GM19239 (cell line): ENCODE data around the gene CDCA7.
A peak's percentile ranks its signal among the peaks of the same experiment; 100 is the strongest.
"Not testable (repeated sequence)": the region's sequence is repeated elsewhere in the genome, so short reads cannot be mapped to it uniquely, and the experiment has no call there.

Experiments used
- DNase-seq: peaks from one replicate; pipeline ENCODE4 v3.0.0; 2011; ENCODE audit warnings: low spot score; ENCODE audit not compliant: insufficient read length
- FAIRE-seq: peaks from 2 replicates; lab custom pipeline; 2011; peaks lifted over from hg19 to GRCh38; lab: Jason Lieb, UNC

The CDCA7 gene

DNA sequence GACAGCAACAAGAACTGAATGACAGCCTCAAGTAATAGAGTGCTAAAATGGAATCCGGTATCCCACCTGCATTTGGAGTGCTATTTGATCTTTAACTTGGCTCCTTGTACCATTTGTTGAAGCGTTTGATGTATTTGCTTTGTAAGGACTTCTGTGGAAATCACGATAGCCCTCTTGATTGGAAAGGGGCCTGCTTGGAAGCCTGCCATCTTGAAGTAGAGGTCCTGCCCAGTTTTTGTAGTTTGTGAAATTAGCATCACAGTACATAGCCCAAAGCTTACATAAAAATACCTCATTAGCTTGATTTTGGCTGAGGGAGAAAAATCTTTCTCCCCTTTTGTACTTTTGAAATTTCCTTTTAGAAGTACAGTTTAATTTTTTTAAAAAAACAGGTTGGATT, 2.7 kb downstream of the CDCA7 start:
- FAIRE-seq = no peak

DNA sequence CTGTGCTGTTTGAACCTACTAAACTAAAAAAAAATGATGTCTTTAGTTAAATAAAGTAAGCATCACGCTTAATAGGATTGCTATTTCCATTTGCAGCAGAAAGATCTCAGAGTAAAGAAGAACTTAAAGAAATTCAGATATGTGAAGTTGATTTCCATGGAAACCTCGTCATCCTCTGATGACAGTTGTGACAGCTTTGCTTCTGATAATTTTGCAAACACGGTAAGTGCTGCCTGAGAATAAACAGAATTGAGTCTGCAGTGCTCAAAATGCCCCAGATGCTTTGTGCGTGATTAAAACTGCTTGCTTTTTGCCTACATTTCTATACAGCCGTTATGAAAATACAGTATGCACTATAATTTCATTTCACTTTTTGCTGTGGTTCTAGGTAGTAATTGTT, 3.9 kb downstream of the CDCA7 start:
- DNase-seq = no peak
- no peak for FAIRE-seq

More for the DNA sequence above, 2.7 kb downstream of the CDCA7 start:
- DNase-seq = no peak

DNA sequence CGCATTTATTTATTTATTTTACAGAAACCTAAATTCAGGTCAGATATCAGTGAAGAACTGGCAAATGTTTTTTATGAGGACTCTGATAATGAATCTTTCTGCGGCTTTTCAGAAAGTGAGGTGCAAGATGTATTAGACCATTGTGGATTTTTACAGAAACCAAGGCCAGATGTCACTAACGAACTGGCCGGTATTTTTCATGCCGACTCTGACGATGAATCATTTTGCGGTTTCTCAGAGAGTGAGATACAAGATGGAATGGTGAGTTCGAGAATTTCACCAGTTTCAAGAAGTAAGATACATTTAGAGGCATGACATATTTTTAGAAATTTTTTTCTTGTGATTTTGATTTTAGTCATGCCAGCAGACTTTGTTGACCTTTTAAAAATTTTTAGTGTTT, 4.6 kb downstream of the CDCA7 start:
- FAIRE-seq (peak; percentile 4), DNase-seq (peak; percentile 22)

DNA sequence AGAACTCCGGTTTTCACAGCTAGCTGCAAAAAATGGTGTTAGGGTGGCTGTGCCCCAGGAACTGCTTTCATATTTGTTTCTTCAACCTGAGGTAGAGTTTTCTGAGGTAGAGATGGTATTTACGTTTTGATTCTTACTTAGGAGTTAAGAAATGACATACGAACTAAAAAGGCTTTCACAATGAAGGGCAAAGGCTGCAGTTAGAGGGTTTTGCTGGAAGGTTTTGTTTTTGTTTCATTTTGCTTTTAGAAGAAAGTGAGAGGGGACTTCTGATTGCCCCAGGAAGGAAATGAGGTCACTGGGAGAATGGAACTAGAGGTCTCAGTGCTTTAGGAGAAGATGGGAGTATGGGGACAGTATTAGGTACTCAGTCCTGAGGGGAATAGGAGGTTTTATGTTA, 15.5 kb downstream of the CDCA7 start:
- no peak for DNase-seq
- peak; percentile 28 for FAIRE-seq

DNA sequence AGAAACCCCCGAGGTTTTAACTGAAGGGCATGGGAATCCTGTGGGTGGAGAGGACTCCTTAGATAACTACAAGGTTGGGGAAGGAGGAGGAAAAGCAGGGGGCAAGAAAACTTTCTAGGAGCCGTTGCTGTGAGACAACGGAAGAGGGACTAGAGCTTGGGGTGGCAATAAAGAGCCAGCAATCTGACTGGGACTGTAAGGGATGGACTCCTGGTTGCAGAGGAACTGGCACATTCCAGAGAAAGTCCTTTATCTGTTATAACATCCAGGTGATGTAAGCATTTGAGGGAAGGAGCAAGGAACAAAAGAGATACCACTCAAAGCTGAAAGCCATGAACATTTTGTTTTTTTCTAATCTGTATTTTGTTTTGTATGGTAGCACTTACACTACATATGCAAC, 16.4 kb downstream of the CDCA7 start:
- FAIRE-seq (peak; percentile 63), DNase-seq (no peak)

DNA sequence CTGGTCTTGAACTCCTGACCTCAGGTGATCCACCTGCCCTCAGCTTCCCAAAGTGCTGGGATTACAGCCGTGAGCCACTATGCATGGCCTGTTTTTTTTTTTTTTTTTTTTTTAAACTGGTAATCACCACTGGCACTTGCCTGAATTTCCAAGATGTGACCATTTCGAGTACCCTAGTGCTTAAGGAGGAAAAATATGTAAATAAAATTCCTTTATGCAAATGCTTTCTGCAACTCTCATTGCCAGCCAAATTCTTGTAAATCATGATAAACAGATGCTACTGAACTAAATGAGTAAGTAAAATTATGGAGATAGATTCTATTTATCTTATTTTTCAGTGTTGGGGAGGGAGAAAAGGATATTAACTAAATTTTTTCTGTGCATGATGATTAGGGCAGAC, 18.6 kb downstream of the CDCA7 start:
- no peak for FAIRE-seq

DNA sequence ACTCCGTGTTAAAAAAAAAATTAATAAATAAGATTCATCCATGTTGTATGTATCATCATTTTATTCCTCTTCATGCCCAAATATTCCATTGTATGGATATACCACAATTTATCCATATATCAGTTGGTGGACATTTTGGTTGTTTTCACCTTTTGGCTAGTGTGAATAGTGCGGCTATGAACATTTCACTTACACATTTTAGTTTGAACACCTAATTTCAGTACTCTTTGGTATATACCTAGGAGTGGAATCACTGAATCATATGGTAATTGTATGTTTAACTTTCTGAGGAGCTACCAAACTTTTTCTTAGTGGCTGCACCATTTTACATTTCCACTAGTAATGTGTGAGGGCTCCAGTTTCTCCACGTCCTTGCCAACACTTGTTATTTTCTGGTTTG, 20.0 kb downstream of the CDCA7 start:
- DNase-seq (no peak), FAIRE-seq (no peak)

More for the DNA sequence above, 18.6 kb downstream of the CDCA7 start:
- DNase-seq = no peak

DNA sequence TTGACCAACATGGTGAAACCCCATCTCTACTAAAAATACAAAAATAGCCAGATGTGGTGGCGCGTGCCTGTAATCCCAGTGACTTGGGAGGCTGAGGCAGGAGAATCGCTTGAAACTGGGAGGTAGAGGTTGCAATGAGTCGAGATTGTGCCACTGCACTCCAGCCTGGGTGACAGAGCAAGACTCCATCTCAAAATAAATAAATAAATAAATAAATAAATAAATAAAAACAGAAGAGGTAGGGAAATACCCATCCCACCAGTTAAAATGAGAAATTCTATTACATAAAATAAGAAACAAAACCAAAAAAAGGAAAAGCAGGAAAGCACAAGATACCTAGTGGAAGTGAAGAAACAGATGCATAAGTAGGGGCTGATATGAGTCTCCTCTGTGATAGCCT, 30.9 kb downstream of the CDCA7 start:
- not testable (repeated sequence) for DNase-seq, FAIRE-seq

DNA sequence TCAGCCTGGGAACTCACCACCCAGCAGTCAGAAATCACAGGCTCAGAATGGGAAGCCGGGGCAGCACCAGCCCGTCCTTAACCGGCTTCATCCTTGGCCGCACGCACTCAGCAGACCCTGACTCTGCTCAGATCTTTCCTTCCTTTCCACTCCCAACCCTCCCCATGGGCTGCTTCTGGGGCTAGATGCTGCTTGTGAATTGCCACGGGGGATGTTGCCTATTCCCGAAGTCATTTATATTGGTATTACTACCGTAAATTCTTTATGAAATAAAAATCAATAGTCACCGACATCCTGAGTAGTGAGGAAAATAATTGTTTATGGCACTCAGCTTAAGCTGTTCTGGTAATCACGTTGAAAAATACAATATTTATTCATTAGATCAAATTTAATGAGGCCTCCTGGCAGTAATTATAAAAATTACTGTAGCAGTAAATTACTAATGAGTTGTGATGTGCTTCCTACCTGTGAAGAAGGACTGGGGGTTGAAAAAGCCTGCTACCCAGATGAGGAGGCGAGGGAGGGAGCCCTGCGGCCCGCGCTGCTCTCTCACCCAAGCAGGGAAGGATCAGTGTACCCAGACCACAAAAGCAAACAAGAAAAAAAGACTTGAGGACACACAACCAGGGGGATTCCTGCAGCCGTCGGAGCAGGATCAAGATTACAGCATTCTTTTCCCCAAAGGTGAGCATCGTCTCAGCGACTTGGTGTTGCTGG, 31.5 kb downstream of the CDCA7 start:
- DNase-seq (no peak), FAIRE-seq (no peak)

DNA sequence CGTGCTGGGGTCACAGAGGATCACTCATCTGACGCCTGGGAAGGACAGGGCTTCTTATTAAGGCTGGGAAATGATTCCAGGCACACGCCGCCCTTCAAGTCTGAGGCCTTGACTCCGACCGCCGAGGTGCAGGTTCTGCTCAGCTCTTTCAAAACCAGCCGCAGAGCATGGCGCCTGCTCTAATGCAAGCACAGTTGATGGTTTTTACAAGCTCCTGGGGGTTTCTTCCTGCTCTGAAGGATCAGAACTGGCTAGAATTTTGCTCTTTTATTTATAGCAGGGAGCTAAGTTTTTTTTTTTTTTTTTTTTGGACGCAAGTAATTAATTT, 32.0 kb downstream of the CDCA7 start:
- DNase-seq (no peak), FAIRE-seq (no peak)

DNA sequence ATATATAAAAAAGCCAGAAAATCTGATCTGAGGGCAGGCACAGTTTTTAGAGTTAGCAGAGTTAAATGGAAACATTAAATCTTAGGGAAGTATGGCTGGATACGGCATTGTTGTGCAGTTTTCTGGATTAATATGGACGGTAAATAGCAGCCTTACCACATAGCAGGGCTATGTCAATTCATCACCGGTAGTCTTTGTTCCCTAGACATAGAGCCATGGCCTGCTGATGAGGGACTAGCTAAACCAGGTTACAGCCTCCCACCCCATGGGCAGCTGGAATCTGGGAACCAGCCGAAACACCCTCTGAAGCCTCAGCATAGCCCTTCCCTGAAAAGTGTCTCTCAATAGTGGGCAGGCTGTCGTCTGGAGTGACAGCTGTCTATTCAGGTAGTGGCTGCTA, 32.4 kb downstream of the CDCA7 start:
- FAIRE-seq = no peak
- no peak for DNase-seq

DNA sequence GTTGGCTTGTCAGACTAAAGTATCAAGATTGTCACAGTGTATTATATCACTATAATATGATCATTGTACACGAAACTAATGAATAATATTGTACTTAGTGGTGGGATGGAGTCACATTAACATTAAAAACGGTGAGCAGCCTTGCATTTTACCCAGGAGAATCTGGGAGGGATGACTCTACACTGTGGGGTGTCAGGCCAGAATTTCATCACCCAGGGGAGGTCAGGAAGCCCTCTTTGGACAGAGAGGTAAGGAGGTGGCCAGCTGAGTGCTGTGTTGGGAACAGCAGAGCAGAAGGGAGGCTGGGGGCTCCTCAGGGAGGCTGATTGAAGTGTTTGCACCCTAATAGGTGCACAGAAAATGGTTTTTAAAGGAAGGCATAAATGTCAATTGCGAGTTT, 33.0 kb downstream of the CDCA7 start:
- no peak for DNase-seq
- FAIRE-seq = no peak

DNA sequence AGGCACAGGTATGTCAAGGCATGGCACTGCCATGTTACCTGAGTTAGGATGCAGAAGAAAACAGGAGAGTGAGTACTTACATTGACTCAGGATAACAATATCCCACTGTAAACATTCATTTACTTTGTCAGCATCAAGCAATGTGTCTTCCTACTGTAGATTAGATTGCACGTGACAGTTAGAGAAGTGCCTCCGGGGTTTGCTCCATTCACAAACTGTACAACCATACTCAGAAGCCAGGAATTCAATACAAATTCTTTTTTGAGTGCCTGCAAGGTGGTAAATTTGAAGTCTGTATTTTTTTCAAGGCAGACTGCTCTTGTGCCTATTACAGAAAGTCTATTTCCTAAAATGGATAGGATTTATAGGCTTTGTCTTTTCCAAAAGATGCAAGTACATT, 34.1 kb downstream of the CDCA7 start:
- DNase-seq = no peak
- FAIRE-seq = no peak

DNA sequence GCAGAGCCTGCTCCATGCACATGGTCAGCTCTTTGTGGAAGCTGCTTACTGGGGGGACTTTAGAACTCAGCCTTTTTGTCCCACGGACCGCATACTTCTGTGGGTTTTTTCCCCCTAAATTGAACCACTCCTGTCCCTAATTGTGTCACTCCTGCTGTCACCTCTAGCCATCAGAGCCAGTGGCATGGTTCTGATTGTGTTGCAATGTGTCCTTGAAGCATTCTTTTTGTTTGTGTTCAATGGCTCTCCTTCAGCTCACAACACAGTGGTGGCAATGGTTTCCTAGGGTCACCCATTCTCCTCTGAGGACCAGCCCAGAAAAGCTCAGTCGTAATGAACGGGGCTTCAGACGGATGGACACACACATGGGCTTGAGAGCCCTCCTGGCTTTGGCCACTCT, 35.4 kb downstream of the CDCA7 start:
- DNase-seq (no peak), FAIRE-seq (no peak)

DNA sequence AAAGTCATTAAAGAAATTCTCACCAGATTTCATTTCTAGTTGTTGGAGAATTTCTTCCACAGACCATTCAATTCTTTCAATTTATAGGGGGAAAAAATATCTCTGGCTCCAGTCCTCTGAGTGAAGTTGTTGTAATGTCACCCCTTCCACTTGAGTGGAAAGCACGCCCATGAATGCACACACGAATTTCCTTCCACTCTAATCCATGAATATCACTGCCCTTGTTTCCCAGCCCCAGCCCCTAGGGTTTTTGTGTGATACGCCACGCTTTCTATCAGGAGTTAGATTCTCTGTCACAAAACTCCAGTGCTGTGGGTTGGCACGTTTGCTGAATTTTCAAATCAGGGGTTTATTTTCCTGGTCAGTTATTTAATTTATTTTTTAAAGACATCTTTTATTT, 38.1 kb downstream of the CDCA7 start:
- DNase-seq (no peak), FAIRE-seq (no peak)

DNA sequence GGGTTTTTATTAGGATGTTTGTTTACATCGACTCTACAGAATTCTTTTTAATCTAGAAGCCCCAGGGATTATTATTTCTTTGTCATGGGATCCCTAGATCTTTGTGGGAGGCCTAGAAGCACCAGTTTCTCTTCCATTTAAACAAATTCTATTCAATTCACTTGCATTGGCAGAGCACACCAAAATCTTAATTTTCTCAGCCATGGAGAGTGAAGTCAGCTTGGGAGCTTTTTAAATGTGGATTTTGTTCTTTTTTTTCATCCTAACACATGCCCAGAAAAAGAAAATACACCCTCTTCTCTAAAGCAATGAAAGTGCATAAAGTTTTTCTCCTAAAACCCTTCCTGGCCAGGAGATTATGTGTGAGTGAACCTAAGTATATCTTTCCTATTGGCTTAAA, 38.5 kb downstream of the CDCA7 start:
- DNase-seq = no peak
- no peak for FAIRE-seq

DNA sequence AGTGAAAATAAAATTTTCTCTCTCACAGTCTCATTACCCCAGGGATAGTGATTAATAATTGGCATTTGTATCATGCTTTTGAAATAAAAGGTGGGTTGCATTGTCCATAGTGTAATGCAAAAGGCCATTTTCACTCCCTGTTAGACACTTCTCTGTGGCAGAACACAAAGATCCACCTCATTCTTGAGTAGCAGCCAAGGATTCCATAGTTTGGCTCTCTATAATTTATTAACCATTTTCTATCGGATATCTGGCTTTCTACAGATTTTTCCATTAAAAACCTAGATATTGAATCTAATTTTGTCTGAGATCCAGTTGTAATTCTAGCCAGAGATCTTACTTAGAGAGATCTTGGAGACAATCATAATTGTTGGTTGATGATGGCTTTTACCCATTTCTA, 39.0 kb downstream of the CDCA7 start:
- FAIRE-seq (no peak), DNase-seq (no peak)

DNA sequence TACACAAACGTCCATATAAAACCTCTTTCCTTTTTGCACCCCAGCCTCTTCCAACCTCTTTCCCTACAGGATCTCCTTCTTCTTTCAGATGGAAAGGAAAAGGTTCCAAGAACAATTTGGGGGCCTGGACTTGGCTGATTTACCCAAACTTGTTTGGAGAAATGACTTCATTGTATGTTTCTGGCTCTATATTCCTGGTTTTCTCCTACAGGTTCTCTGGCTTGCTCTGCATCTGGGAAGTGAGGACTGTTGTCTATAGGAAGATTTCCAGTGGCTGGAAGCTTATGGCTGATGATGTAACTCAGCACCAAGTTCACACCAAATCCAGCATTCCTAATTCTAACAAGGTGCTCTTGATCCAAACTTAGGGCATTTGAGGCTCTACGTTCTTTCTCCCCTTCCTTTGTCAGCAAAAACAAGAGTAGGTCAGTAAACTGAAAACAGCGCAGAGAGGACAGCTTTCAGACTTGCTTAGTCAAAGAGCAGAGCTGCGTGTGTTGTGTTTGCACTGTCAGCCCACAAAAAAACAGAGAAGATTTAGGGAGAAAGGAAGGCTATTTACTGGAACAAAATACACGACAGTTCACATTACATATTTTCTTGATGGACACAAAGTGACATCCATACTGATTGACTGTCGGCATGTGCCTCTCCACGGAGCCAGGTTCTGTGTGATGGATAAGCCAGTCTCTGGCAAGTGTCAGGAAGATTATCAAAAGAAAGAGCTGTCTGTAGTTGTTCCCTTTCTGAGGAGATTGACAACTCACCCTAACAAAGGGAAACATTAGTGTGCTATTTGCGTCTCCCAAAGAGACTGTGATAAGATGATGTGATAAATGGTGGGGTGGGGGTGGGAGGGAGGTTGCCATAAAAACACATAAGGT, 39.7 kb downstream of the CDCA7 start:
- no peak for FAIRE-seq
- no peak for DNase-seq

DNA sequence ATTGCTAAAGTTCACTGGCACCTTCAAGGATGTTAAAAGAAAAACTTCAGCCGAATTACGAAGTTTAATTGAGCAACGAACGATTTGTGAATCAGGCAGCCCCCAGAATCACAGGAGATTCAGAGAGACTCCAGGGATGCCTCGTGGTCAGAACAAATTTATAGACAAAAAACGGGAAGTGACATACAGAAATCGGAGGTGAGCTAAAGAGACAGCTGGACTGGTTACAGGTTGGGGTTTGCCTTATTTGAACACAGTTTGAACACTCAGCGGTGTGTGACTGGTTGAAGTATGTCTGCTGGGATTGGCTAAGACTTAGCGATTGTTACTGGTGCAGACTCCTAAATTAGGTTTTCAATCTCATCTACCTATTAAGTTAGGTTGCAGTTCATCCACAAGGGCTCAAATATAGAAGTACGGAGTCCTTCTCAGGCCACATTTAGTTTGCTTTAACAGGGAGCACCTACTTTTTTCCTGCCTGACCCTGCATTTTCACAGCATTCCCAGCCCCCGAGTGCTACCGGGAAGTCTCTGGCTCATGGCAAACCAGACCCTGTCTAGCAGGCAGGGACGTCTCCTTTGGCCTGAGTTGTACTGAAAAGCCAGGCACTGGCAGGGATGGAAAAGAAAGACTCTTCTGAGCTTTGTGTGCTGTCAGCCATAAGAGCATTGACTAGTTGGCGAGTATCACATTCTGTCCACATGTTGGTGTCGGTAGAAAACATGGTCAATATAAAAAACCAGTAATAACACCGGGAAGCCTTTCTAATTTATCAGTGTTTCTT, 41.1 kb downstream of the CDCA7 start:
- FAIRE-seq (no peak), DNase-seq (no peak)

DNA sequence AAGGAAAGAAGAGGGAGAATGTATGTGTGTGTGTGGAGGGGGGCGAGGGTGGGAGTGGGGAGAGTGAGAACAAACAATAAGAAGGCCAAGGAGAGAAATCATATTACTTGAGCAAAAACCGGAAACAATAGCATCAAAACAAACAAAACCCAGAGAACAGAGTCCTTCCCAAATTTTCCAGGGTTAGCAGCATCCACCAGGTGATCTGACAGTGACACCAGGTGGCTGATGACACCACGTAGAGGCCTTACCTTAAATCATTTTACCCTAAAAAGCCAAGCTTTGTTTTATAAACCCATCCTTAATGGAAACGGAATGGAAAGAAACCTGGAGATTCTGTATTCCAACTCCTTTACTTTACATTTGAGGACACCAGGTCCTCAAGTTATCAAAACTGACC, 42.9 kb downstream of the CDCA7 start:
- DNase-seq = no peak
- no peak for FAIRE-seq

DNA sequence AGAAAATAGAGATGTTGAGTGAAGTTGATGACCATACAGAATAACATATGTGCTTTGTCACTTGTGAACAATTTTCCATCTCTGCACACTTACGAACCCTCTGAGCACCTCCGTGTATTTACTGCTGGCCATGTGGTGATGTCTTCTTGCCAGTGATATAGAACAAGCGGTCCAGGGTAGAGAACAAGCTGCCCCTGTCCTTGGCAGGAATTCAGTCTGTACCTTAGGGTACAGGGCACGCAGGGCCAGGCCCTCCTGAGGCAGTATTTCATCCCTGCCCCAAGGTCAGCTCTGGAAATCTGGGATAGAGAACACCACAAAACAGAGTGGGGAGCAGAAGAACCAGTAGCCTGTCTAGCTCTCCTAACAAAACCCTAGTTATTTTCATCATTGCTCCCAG, 44.6 kb downstream of the CDCA7 start:
- DNase-seq = no peak
- no peak for FAIRE-seq
